IPS DF 19.7 (cell line): ENCODE results near the gene DMRT3.
A peak's percentile ranks its signal among the peaks of the same experiment; 100 is the strongest.

ENCODE experiments used
- DNase-seq: peaks from one replicate; pipeline ENCODE4 v3.0.0-alpha.2; 2013; ENCODE audit warnings: low read depth, low spot score

DMRT3 gene, protein sequence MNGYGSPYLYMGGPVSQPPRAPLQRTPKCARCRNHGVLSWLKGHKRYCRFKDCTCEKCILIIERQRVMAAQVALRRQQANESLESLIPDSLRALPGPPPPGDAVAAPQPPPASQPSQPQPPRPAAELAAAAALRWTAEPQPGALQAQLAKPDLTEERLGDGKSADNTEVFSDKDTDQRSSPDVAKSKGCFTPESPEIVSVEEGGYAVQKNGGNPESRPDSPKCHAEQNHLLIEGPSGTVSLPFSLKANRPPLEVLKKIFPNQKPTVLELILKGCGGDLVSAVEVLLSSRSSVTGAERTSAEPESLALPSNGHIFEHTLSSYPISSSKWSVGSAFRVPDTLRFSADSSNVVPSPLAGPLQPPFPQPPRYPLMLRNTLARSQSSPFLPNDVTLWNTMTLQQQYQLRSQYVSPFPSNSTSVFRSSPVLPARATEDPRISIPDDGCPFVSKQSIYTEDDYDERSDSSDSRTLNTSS

GRCh38 chr9:976258-976942 is at the start of gene DMRT3:
Gene DMRT3 (plus strand): TSS chr9:976655. CDS start chr9:977002, 347 bp downstream.
- DNase-seq: no peak

- no peak for DNase-seq
Observed at GRCh38 chr9:926976-927375, 49.5 kb upstream of the DMRT3 start.

GRCh38 chr9:928363-929042 is 48.0 kb upstream of the DMRT3 start:
- peak; percentile 63 for DNase-seq

GRCh38 chr9:929719-930118 is 46.7 kb upstream of the DMRT3 start:
- DNase-seq: no peak

GRCh38 chr9:933356-933755 is 43.1 kb upstream of the DMRT3 start:
- DNase-seq: no peak

- DNase-seq: no peak
Observed at GRCh38 chr9:935348-935965, 41.0 kb upstream of the DMRT3 start.

DNA sequence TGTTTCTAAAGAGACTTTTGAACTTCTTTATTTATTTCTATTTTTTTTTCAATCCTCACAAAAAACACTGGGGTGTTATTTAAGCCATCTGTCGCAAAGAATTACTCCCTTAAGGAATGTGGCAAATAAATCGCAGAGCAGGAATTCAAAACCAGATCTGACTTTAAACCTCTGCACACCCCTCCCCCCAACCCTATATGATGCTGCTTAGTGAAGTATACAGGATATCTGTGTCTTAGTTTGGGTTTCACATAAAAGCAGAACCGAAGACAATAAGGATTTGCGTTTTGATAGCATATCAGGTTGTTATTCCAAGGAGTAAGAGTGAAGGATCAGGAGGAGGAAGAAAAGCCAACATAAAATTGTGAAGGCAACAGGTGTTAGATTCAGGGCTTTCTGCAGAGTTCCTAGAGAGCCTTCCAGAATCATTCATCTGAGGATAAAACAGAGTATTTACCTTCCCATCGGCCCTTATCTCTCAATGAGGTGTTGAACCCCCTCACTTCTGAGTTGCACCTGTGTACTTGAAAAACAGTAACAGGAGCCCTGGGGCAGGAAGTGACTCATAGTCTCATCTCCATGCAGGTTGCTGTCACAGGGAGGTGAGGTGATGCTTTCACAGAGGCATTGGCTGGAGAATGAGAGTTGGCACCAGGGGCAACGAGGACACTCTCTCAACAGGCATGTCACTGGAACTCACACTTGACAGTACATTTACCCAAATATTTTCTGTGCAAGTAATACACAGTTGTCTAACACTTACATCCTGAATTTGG is 33.5 kb upstream of the DMRT3 start:
- DNase-seq: peak; percentile 33

- no peak for DNase-seq
Observed at GRCh38 chr9:947985-948384, 28.5 kb upstream of the DMRT3 start.

- DNase-seq: no peak
Observed at GRCh38 chr9:948497-948896, 28.0 kb upstream of the DMRT3 start.

GRCh38 chr9:950139-950538 is 26.3 kb upstream of the DMRT3 start:
- DNase-seq: no peak

DNA sequence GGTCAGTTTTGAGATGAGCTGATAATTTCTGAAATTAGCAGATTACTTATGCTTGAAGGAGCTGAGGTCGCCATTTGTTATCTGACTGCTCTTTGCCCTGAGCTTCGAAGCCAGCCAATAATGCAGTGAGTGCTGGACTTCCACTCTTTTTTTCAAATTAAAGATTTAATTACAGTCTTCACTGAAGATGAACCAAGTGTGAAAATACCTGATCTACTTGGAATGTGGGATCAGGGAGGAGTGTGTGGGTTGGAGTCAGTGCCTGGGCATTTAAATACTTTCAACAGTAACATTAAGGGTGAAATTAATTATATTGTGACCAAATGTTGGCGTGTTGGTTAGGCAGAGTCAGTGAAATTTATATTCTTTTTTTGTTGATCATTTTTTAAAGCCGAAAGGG is 23.9 kb upstream of the DMRT3 start:
- DNase-seq: no peak

DNA sequence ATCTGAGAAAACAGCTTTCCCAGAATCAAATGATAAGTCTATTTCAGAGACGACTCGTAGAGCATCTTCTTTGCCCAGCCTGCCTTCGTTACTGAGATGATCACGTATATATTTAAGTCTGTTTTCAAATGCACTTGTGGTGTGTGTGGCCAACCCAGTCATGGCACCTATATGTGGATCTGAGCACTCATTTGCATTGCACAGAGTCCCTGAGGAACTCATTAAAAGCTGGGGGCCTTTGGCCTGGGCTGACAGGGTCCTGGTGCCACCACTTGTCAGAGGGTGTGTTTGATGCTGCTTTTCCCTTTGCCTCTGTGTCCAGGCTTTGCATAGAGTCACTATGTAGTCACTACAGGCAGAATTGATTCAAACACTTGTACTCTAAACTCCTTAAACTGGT is 17.4 kb upstream of the DMRT3 start:
- no peak for DNase-seq

- DNase-seq: no peak
Observed at GRCh38 chr9:959914-960313, 16.5 kb upstream of the DMRT3 start.

- DNase-seq: no peak
Observed at GRCh38 chr9:962023-962422, 14.4 kb upstream of the DMRT3 start.

- DNase-seq: no peak
Observed at GRCh38 chr9:965497-965896, 11.0 kb upstream of the DMRT3 start.

DNA sequence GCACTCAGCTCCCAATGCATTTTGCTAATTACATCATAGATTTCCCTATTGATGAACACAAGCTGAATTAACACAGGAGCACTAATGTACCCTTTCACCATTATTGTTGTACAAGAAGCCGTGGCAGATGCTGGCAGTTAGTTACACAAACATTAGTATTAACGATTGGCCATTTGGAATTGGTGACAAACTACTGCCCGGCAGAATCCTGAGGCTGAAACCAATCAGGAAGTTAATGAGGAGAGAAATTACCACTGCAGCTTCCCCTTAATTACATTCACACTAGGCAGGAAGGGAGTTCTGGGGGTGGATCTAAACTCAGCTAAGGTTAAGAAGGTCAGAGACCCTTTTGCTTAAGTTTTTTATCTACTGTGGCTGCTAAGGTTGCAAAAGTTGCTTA is 9.6 kb upstream of the DMRT3 start:
- no peak for DNase-seq

DNA sequence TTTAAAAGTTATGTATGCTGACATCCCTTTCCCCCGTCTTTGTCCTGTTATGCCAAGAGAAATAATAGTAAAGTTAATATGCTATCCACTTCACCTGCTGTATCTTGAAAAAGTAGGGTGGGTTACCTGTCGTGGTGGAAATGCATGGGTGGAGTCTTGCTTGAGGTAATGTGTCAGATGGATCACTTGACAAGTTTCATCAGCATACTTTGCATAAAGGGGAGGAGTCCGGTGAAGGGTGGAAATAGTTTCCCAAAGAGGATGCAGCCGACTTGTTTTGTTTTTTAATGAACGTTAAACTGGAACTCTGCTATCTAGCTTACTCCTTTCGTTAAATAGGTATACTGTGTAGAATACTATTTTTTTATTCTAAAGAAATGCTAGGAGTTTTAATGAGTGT is 9.0 kb upstream of the DMRT3 start:
- no peak for DNase-seq

- DNase-seq: no peak
Observed at GRCh38 chr9:967903-968641, 8.4 kb upstream of the DMRT3 start.

DNA sequence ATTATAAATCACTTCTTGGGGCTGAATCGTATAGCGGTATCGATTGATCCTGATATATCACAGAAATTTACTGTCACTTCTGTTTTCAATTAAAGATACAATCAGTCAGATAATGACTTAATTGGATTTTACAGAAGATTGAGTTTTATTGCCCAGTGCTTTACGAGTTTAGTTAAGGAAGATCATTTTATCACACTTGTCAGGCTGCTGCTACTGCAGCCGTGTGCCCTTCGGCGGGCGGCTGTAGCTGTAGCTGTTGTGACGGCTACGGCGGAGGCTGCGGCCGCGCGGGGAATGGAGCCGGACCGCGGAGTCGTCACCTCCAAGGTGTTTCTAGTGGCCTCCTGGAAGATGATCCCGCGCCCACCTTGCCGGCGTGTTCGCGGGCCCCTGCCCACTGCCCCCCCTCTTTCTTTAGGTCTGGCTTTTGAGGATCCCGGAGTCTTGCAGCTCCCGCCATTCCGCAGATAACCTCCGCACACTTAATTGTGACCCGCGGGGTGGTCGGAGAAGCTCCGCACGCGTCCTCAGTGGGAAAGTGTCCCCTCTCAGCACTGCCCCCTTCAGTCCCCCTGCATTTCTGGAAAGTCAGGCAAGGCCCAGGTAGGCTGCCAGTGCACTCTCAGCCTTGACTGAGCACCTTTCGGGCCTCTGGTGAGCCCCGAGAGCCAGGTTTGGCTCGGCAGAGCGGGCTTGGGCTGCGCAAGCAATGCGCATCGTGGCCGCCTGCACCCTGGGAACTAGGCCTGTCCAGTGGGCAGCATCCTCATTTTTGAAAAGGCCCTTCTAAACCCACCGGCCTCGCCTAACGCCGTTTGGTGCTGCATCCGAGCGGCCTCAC is 6.9 kb upstream of the DMRT3 start:
- DNase-seq: no peak
